B cell (primary cell): ENCODE data around the gene INPP1. TPM values are rescaled to one million over a fixed set of nuclear protein-coding genes. Genes with fewer than 3 reads are reported as not detected.

ENCODE experiments used
- ATAC-seq: fragments of 200-7000 bp; cut with Tn5 transposase; one replicate; pipeline ENCODE4 v1.10.0; 2021; ENCODE audit warnings: low read depth, mild to moderate bottlenecking, moderate number of reproducible peaks, moderate library complexity
- CTCF ChIA-PET: fragments of 350-600 bp; sonication (Branson Sonifier 250); formaldehyde crosslinking; loops from one replicate; lab custom pipeline; 2021; ENCODE audit warnings: antibody characterized with exemption, inconsistent platforms; lab: Charles Lee
- POLR2A ChIA-PET: fragments of 350-600 bp; sonication (Branson Sonifier 250); formaldehyde crosslinking; loops from one replicate; lab custom pipeline; 2021; ENCODE audit warnings: antibody characterized with exemption; lab: Charles Lee
- DNase-seq: peaks from one replicate; pipeline ENCODE4 v3.0.0; 2013
- H2AFZ ChIP-seq: 2 replicates; pipeline ENCODE4 v1.6.1; 2012; ENCODE audit warnings: mild to moderate bottlenecking, low read depth, low read length; ENCODE audit not compliant: insufficient read depth, poor library complexity, severe bottlenecking
- H3K27ac ChIP-seq, 2 donors: 1 replicate in 1 of 2; 2 replicates in 1 of 2; pipeline ENCODE4 v1.5.1; 2012 to 2013; ENCODE audit warnings: low read length in 2 of 2, mild to moderate bottlenecking in 2 of 2, moderate library complexity in 1 of 2
- H3K27me3 ChIP-seq, 4 experiments: fragments of 200-600 bp in 1 of 4; sonication (generic) in 1 of 4; replicated peaks in 1 of 4; 1 replicate in 2 of 4; 2 replicates in 2 of 4; pipeline versions ENCODE4 v1.6.1 to v1.7.0; 2013 to 2016; ENCODE audit warnings: low read length in 3 of 4, mild to moderate bottlenecking in 2 of 4, mixed read lengths in 1 of 4, moderate library complexity in 1 of 4; ENCODE audit not compliant: insufficient read depth in 4 of 4, control insufficient read depth in 3 of 4; ENCODE audit errors: control extremely low read depth in 1 of 4
- H3K36me3 ChIP-seq, 2 experiments: replicated peaks in 1 of 2; 1 replicate in 1 of 2; 2 replicates in 1 of 2; pipeline versions ENCODE4 v1.6.1 to v1.7.1; 2013; ENCODE audit warnings: low read length in 1 of 2; ENCODE audit not compliant: insufficient read depth in 2 of 2, control insufficient read depth in 1 of 2; ENCODE audit errors: control extremely low read depth in 1 of 2, extremely low read depth in 1 of 2
- H3K4me1 ChIP-seq, 2 donors: fragments of 200-600 bp in 1 of 2; sonication (generic) in 1 of 2; 1 replicate in 1 of 2; 2 replicates in 1 of 2; pipeline versions ENCODE4 v1.5.1 to v1.6.1; 2013 to 2017; ENCODE audit warnings: low read length in 2 of 2; ENCODE audit not compliant: control insufficient read depth in 2 of 2, insufficient read depth in 2 of 2
- H3K4me2 ChIP-seq: replicated peaks from 2 replicates; pipeline ENCODE3; 2012; ENCODE audit warnings: mild to moderate bottlenecking, low read depth, low read length; ENCODE audit not compliant: poor library complexity, severe bottlenecking
- H3K4me3 ChIP-seq, 5 experiments: fragments of 200-600 bp in 1 of 5; sonication (generic) in 1 of 5; 1 replicate in 3 of 5; 2 replicates in 2 of 5; pipeline versions ENCODE4 v1.5.1 to v1.7.0; 2011 to 2016; ENCODE audit warnings: low read length in 4 of 5, mild to moderate bottlenecking in 4 of 5, low read depth in 2 of 5, control low read depth in 1 of 5, moderate library complexity in 1 of 5; ENCODE audit not compliant: insufficient read depth in 1 of 5; ENCODE audit errors: control extremely low read depth in 1 of 5, extremely low read depth in 1 of 5
- H3K79me2 ChIP-seq: fragments of 200-600 bp; sonication (generic); one replicate; pipeline ENCODE4 v1.6.0; 2016; ENCODE audit warnings: low read length; ENCODE audit not compliant: control insufficient read depth, insufficient read depth
- H3K9ac ChIP-seq: fragments of 200-600 bp; sonication (generic); 2 replicates; pipeline ENCODE4 v1.6.1; 2017; ENCODE audit warnings: mild to moderate bottlenecking, low read length, moderate library complexity
- H3K9me3 ChIP-seq, 3 donors: one replicate each; pipeline versions ENCODE4 v1.6.1 to v1.7.1; 2013; ENCODE audit warnings: low read length in 2 of 3; ENCODE audit not compliant: control insufficient read depth in 2 of 3, insufficient read depth in 1 of 3; ENCODE audit errors: control extremely low read depth in 1 of 3
- H4K20me1 ChIP-seq: 2 replicates; pipeline ENCODE4 v1.6.0; 2012; ENCODE audit warnings: mild to moderate bottlenecking, low read length; ENCODE audit not compliant: insufficient read depth, control insufficient read depth, poor library complexity, severe bottlenecking
- H3K27ac Mint-ChIP-seq: one replicate; pipeline ENCODE4 v1.8.0; 2021; ENCODE audit warnings: mixed read lengths
- H3K27me3 Mint-ChIP-seq: one replicate; pipeline ENCODE4 v1.8.0; 2021; ENCODE audit warnings: mixed read lengths
- H3K4me1 Mint-ChIP-seq: one replicate; pipeline ENCODE4 v1.8.0; 2021; ENCODE audit warnings: mixed read lengths
- H3K4me3 Mint-ChIP-seq: one replicate; pipeline ENCODE4 v1.8.0; 2021; ENCODE audit warnings: mixed read lengths
- H3K9me3 Mint-ChIP-seq: one replicate; pipeline ENCODE4 v1.8.0; 2022; ENCODE audit warnings: mixed read lengths; ENCODE audit not compliant: insufficient read depth
- CTCF ChIP-seq: fragments of 200-600 bp; IDR thresholded peaks from one replicate; pipeline ENCODE4 v1.8.0; 2022; ENCODE audit warnings: antibody characterized with exemption, mild to moderate bottlenecking
- EZH2 ChIP-seq: IDR thresholded peaks from 2 replicates; pipeline ENCODE4 v1.6.1; 2012; ENCODE audit warnings: borderline replicate concordance, low read depth, mild to moderate bottlenecking, moderate library complexity, low read length; ENCODE audit not compliant: insufficient read depth, poor library complexity, severe bottlenecking
- WGBS: methylation state at CpG from one replicate; pipeline ENCODE4 v1.1.5; 2013; ENCODE audit warnings: missing lambda C conversion rate; ENCODE audit not compliant: insufficient coverage; 5-methylcytosine and 5-hydroxymethylcytosine counted together
- intact Hi-C: fragments of 100-400 bp; cut with micrococcal nuclease; formaldehyde crosslinking; loops from one replicate; pipeline ENCODE4 v1.10.0; 2022
- polyA plus RNA-seq: library from polyadenylated mRNA; depleted of rRNA; stranded (reverse); fragments of >200 nt; gene quantifications from 2 replicates; pipeline ENCODE4 v1.2.3, GENCODE V29; 2012
- total RNA-seq, 2 donors: library from RNA; stranded (reverse); fragments of 120-200 nt in 1 of 2; gene quantifications; 1 replicate in 1 of 2; 2 replicates in 1 of 2; pipeline versions ENCODE4 v1.2.3 to v1.2.4, GENCODE V29; 2013 to 2022

The INPP1 gene
- total and polyA plus RNA-seq, 2 donors (not counting 1 experiment from before 2014, with no cell fraction given), result 3.1 to 3.7 TPM

- peak overlapping the region; percentile 60 to 95 for H3K27ac ChIP-seq
- TF ChIP-seq EZH2, result no peak
- TF ChIP-seq CTCF, result no peak
- ATAC-seq, result no peak
- 100% methylated on average over 2 of the region's 4 CpGs for whole genome bisulfite sequencing
- H4K20me1 ChIP-seq, result no peaks in the 10 kb centered on the region
- H3K4me3 ChIP-seq, result no peak overlapping the region
- H3K27me3 ChIP-seq, result no peaks in the 10 kb centered on the region
- Mint-ChIP-seq H3K27ac (no peak overlapping the region), H3K27me3 (no peaks in the 10 kb centered on the region), H3K9me3 (no peaks in the 10 kb centered on the region), H3K4me3 (no peak overlapping the region), H3K4me1 (peaks cover 27% of the 10 kb centered on the region)
- H3K4me1 ChIP-seq, result peaks cover 17 to 19% of the 10 kb centered on the region in 2 donors
- no peaks in the 10 kb centered on the region for H3K9me3 ChIP-seq
- H2AFZ ChIP-seq, result peak overlapping the region; percentile 94
- H3K9ac ChIP-seq, result no peak overlapping the region
- DNase-seq, result no peak
- H3K4me2 ChIP-seq, result no peak overlapping the region
- ChIA-PET POLR2A (interaction anchor here (3.0 kb wide), 1 partner anchor 127 kb away, joined by 15 read pairs; the partner anchor contains the start of gene NEMP2), CTCF (interaction anchor here (0.7 to 1.9 kb wide), 2 partner anchors 135 to 273 kb away, joined by 4 to 5 read pairs; no protein-coding TSS in a partner anchor)
- intact Hi-C loops, result loop anchor here (5.0 kb wide), 1 partner anchor 965 kb away; the partner anchor contains the start of gene WDR75
- peaks cover 30% of the 10 kb centered on the region for H3K79me2 ChIP-seq
- H3K36me3 ChIP-seq, result no peaks in the 10 kb centered on the region
Observed at GRCh38 chr2:190406805-190407204, 63.4 kb downstream of the INPP1 start.

- ATAC-seq (no peak), DNase-seq (no peak)
- TF ChIP-seq CTCF (no peak), EZH2 (no peak)
- POLR2A ChIA-PET, result interaction anchor here (3.0 kb wide), 1 partner anchor 127 kb away, joined by 15 read pairs; the partner anchor contains the start of gene NEMP2
- Mint-ChIP-seq H3K27ac (no peak overlapping the region), H3K4me3 (peak overlapping the region; percentile 86), H3K9me3 (no peaks in the 10 kb centered on the region), H3K27me3 (no peaks in the 10 kb centered on the region), H3K4me1 (peaks cover 30% of the 10 kb centered on the region)
- intact Hi-C loops, result loop anchor here (5.0 kb wide), 1 partner anchor 965 kb away; the partner anchor contains the start of gene WDR75
- Histone ChIP-seq H3K4me2 (peak overlapping the region; percentile 88), H3K4me3 (peak overlapping the region in 4 of 5 experiments; percentile 56 to 87 (median 77)), H3K9ac (peak overlapping the region; percentile 93), H3K79me2 (peaks cover 35% of the 10 kb centered on the region), H3K27me3 (no peaks in the 10 kb centered on the region), H3K27ac (peak overlapping the region; percentile 60 to 95), H3K36me3 (no peaks in the 10 kb centered on the region), H3K9me3 (no peaks in the 10 kb centered on the region), H3K4me1 (peaks cover 17 to 19% of the 10 kb centered on the region in 2 donors), H2AFZ (peak overlapping the region; percentile 94), H4K20me1 (no peaks in the 10 kb centered on the region)
- 22% methylated on average over 8 of the region's 11 CpGs for WGBS
- CTCF ChIA-PET, result interaction anchor here (1.9 kb wide), 1 partner anchor 273 kb away, joined by 5 read pairs; no protein-coding TSS in a partner anchor
Observed at GRCh38 chr2:190407246-190407661, 63.9 kb downstream of the INPP1 start.
